GM18498 (cell line): ENCODE results near the gene MOCS2.

ENCODE experiments used
- ATAC-seq: cut with Tn5 transposase; IDR thresholded peaks from one replicate; pipeline ENCODE4 v1.9.1; 2021; ENCODE audit warnings: mild to moderate bottlenecking, moderate library complexity; ENCODE audit not compliant: unreplicated experiment

MOCS2 gene

DNA sequence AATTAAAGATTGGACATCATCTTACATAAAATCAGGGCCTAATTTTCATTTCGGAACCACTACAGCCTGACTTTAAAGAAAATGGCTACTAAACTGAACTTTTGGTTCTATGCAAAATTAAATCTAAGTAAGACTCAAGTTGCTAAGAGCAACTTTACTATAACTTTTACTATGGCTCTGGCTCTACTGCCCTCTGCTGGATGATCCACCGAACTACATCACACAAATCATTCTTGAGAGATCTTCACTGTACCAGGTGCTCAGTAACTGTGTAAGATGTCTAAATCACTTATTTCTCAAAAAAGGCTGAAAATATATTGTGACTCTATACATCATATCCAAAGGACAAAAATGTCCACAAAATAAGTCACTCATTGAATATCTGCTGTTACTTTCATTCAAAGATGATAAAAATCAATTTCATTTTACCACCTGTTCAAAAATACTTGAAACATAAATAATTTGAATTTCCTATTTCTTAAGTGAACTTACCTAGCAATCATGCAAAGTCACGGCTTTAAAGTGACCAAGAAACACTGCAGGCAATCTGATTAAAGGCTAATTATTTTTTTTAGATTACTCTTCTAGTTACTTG lies 13.5 kb downstream of the MOCS2 start:
- peak; percentile 75 for ATAC-seq

DNA sequence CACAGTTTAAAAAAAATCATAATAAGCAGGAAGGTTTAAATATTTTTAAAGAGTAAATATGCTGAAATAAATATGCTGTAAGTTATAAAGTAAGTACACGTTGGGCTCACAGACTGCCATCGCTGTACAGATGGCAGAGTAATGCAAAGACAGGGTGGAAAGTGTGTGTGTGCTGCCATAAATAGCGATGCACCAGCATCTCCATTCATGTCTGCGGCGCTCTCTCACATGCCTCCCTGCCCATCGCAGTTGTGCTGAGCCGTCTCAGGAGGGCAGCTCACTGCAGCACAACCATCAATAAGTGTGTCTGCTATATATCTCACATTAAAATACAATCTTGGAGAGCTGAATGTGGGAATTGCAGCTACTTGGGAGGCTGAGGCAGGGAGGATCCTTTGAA lies 14.3 kb downstream of the MOCS2 start:
- ATAC-seq: no peak

DNA sequence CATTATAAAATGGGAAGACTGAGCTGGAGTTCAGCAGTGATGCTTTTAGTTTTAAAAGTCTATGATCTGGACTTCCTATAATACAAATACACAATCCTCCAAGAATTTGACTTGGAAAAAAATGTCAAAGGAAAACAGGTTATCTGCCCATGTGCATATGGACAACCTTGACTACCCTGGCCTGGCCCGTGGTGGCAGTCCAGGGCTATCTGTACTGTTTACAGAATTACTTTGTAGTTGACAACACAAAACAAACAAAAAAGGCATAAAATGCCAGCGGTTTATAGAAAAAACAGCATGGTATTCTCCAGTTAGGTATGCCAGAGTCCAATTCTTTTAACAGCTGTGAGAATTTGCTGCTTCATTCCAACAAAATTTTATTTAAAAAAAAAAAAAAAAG lies 17.3 kb downstream of the MOCS2 start:
- no peak for ATAC-seq

DNA sequence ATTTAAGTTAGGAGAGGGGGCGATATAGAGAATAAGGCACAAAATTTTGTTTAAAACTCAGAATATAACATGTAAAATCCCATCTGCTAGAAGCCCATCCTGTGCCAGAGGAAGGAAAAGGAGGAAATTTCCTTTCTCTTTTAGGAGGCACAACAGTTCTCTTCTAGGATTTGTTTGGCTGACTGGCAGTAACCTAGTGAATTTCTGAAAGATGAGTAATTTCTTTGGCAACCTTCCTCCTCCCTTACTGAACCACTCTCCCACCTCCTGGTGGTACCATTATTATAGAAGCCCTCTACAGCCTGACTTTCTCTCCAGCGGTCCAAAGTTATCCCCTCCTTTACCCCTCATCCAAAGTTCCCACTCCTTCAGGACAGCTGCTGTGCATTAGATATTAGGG lies 18.3 kb downstream of the MOCS2 start:
- no peak for ATAC-seq

DNA sequence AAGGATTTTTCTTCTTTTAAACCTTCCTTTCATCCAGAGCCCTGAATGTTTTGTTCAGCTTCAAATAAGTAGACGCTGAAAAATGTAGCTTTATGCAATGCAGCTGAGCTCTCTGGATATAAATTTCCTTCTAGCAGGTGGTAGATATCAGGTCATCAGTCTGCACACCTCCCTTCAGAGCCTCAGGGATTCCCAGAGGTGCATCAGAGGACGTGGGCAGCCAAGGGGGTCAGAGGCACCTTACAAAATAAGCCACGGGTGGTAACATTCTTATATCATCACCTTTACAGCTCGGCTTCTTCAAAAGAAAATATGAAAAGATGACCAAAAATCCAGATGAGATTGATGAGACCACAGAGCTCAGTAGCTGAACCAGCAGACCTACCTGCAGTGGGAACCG lies 19.3 kb downstream of the MOCS2 start:
- ATAC-seq: no peak

DNA sequence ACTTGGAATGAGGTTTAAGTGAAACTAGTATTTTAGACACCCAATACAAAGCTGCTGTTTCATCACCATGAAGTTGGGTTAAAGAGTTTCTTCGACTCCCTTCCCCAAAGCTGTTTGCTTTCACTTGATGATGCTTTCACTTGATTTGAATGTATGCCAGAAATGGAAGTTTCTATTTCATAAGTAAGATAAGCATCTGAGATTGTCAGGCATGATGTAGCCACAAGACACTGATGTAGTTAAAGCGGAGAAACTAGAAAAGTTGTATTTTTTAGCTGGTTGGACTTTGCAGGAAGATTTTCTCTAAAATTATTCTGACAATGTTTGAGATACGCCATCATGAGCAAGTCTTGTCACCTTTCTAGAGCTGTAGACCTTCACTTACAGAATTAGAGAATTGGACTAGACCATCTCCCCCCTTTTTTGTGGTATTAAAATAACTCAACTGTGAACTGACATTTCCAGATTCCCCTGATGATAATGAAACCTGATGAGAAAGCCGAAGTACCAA lies 20.0 kb downstream of the MOCS2 start:
- peak; percentile 92 for ATAC-seq

DNA sequence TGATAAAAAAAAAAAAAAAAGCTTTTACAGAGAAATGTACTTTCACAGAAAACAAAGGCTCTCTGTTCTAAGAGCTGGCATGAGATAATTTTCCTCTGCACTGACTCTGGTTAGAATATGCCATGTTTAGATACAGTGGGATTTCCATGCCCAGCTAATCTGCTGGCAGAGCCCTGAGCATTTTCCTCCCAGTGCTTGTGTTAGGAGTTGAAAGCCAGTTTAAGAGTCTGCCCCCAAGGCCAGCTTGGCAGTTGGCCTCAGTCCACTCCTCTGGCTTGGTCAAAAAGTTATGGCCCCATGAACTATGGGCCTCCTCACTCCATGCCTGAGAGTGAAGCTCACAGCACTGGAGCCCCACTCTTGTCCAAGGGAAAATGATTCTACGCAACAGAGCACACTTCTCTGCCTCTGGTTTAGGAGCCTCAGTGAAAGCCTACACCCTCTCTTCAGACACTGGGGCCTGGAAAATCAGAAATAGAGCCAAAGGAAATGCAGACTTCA lies 21.9 kb downstream of the MOCS2 start:
- ATAC-seq: no peak

DNA sequence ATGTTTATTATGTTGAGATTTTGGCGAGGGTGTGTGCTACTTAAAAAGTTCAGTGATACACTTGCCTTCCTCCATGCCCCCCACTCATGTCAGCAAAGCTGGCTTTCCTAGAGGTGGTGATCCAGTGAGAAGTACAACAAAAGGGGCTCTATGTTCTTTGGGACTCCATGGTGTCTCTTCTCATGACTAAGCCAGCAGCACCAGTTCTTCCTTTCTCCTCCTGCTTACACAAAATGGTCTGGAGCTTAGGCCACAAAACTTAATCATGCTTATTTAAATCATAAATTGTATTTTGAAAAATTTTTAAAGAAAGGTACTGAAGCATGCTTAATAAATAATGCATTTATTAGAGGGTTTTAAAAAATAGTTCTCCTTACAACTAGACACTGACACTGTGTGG lies 22.4 kb downstream of the MOCS2 start:
- ATAC-seq: no peak

DNA sequence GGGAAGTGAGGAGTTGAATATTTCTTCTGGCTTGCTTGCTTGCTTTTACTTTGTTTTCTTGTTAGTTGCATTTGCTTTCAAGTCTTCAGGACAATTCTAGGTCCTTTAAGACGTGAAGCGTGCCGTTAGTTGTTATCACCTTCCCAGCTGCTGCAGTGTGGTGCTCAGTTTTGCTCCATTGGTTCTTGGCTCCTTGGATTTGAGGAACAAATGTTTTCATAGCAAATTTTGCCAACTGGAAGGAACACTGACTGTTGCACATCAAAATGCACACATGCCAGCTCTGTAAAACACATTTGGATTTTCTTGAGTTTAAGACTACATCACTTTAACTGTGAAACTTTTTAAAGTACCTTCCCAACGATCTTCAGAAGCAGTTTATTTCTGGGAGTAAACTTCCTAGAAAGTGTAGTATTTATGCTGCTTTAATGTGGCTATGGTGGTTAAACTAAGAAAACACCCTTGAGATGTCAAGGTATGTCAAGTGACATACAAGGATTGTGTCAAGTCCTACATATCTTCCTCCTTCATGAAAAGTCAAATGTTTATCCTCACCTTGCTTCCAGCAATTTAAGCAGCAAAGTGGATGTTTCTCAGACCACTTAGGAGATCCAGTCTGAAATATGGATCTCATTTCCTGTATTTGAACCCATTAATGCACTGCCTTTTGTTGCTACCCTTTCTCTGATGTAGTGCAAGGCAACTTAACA lies 24.9 kb downstream of the MOCS2 start:
- no peak for ATAC-seq

DNA sequence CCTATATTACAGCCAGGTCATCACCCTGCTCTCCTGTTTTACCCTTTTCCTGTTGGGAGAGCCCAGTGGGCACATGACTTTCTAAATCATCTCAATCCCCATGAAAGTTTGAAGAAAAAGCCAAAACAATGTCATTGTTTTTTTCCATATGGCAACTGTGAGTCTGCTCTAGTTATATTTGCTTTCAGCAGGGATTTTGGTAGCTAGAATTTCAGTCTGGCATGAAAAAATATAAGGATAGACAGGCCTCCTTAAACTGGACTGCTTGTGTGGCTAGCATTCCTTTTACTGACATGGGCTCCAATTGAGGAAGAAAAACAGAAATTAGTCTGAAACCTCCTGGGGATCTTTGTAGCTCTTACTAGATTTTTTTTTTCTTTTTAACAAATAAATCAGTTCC lies 25.6 kb downstream of the MOCS2 start:
- ATAC-seq: no peak

DNA sequence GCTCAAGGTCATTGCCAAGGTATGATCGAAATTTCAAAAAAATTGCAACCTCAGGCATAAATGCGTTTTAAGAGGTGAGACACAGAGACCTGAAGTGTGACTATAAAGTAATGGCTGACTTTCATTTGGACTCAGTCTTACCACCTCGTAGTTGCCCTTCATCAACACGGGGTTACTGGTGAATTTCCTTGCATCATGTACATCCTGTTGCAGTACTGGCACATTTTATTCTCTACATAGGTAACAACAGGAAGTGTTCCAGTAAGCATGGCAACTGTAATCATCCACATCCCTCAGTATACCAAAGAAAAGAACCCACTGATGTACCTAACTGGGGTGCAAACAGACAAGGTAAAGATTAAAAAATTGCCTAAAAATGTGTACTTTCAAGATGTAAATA lies 29.3 kb downstream of the MOCS2 start:
- ATAC-seq: no peak

DNA sequence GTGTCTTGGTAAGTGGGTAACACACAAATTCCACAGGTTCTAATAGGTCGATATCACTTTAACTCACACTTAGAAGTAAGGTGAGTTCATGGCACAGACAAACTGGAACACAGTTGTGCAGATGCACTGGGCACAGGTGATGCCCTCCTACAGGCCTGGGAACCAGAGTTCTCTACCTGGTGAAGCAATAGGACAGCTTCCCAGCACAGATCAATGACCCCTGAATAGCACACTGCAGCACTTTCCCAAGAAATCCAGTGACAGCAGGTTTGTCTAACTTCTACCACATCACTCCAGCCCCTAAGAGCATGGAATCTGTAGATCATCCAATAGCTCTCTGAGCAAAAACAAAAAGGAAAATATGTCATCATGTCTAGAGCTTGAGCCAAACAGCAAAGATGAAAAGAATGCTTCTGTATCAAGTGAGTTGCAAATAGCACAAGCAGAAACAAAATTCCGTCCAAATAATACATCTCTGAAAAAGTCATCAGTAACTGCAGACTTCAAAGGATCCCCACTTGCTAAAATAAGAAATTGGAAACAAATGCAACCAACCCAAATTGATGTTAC lies 33.5 kb downstream of the MOCS2 start:
- no peak for ATAC-seq

DNA sequence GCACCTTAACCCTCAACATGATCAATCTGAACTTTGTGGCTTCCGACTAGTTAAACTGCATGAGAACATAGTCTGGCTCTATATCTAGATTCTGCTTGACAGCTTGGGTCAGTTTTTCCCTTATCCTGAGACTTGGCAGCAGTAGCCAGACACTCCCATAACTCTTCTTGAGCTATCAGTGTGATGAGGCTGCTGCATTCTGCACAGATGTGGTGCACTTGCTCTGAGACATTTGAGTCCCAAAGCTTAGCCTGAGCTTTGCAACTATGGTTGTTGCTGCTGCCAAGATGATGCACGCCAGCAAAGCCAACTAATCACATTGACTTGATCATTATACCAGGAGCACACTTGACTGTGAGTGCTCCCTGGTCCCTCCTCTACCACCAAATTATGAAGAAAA lies 36.2 kb downstream of the MOCS2 start:
- no peak for ATAC-seq

DNA sequence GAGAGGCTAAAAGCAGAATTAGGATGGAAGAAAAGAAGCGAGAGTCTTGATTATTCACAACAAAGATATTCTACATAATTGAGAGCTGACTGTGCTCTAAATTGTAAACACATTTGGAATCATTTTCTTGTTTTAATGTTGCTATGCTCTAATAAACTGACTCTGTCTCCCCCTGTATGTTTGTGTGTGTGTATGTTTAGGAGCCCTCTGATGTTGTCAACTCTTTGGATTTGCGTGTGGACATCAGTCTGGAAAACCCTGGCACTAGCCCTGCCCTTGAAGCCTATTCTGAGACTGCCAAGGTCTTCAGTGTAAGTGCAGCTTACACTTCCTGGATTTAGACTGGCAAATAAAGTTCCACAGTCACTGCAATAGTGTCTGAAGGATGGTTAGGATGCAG lies 37.8 kb downstream of the MOCS2 start:
- no peak for ATAC-seq

DNA sequence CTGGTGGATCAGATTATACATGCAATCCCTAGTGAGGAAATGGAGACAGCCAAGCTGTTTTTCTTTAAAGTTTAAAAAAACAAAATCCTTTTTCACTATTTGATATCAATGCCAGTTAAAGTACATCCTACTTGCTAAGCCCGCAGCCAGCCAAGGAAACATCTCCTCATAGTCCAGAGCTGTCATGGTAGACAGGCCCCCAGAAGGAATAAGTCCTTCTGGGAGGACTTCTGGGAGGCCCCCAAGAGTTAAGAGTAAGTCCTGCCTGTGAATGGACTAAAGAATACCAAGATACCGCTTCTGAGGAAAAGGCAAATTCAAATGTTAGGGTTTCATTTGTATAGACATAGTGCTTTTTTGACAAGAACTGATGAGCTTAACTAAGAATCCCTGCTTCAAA lies 38.3 kb downstream of the MOCS2 start:
- ATAC-seq: no peak

DNA sequence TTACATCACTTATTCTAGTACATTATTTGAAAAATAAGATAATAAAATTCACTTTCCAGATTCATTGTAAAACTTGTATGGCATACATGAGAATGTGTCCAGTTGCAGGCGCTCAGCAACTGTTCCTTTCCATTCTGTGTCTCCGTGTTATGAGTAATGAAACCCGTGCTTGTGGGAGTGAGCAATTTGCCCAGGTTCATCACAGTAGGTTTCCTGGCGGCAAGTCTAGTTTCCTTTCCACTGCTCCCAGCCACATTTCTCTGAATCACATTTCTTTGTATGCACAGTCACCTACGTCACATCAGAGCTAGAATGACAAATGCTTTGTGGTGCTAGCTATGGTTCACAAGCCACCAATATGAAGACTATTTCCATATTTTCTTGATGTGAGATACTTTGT lies 39.9 kb downstream of the MOCS2 start:
- ATAC-seq: no peak

DNA sequence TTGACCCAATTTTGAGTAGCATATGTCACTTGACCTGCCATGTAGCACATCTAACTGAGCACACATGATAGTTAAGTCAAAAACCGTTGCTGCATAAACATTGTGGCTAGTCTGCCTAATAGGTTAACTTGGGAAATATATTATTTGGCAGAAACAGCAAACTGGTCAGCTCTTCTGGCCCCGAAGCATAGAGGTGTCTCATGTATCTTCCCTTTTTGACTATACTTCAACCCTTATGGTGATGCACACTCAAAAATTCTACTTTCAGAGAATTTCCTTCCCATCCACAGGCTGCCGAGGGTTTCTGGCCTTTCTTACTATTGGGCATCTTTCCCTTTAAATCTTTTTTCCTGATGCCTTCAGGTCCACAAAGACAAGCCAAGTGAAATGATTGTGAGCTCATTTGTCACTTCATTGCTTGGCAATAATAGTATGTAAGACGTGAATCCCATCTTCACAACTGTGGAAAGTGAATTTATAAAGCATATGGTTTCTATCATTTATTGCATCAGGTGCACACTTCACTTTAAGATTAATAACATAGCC lies 41.2 kb downstream of the MOCS2 start:
- ATAC-seq: no peak

DNA sequence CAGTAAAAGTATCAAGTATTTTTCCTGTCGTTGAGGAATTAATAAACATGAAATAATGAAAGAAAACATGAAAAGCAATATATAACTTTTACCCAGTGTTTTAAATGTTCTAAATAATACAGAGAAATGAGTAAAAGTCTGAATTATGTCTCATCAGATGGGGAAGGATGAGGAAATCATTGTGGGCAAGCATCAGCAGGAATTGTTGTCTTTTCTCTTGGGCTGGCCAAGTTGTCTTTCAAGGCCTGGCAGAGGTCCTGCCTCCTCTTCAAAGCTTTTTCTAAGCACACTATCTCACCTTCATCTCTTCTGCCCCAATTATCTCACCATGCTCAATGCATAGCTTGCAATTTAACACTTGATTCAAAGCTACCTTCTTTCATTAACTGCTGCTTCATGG lies 41.9 kb downstream of the MOCS2 start:
- no peak for ATAC-seq

DNA sequence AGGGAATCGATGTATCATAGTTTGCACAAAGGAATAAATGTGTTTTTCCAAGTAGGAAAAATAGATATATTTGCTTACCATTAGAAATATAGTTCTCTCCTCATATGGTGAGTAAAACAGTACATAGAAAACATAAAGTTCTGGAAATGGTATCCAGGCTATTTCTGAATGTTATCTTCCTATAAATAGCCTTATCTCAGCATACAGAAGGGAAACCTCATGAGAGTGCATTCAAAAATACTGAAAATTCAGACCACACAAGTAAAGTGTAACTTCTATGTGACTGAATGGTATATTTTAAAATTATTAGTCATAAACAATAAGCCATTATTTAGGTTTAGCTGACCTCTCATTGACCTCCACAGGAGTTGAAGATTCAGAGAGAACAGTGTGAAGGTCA lies 43.5 kb downstream of the MOCS2 start:
- no peak for ATAC-seq

DNA sequence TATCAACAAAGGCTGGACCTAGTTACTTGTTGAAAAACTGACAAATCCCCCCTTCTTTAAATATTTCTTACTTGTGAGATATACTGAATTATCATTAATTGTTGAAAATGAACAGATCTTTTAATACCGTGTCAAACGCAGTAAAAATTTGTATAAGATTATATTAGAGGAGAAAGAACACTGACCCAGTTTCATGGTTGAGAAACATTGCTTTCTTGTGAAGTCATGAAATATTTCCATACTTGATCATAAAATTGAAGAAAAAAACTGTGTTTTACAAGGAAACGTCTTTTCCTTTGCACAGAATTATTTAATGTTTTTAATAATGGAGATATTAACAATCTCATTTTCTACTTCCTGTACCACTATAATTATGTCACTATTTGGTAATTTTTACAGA lies 45.8 kb downstream of the MOCS2 start:
- no peak for ATAC-seq

DNA sequence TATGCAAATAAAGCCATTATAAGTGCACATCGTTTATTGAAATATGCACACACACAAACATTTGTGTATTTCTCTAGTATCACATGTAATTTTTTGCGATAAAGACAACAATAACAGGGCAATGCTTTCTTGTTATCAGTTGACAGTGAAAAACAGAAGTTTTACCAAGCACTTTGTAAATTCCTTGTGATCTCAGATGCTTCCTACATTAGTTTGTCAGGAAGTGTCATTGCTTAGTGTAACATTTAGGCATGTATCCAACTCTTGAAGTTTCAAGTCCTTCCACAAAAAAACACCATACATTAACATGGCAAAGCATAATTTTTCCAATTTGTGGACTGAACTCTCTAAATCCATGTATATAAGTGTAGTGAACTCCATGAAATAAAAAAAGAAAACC lies 46.4 kb downstream of the MOCS2 start:
- ATAC-seq: no peak

DNA sequence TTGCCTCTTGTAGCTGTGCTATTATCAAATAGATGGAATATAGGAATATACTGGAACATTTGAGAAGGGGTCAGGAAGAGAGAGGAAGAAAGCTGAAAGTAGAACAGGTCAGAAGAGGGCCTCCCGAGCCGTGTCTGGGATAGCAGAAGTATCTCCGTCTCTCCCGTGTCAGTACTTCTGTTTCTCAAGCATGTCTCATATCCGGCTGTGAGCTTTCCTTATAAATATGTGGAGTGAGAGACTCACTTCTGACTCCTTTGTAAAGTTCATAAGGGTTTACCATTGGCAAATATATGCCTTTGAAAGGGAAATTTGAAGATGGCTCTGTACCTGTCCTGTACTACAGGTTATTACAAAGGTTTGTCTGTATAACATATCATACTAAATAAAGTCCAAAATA lies 50.3 kb downstream of the MOCS2 start:
- no peak for ATAC-seq
